GM10266 (cell line): ENCODE data around the gene SETDB1.

Source experiments
- DNase-seq: peaks from one replicate; pipeline ENCODE4 v3.0.0; 2012; ENCODE audit errors: extremely low spot score
- CTCF ChIP-seq: IDR thresholded peaks from 2 replicates; pipeline ENCODE4 v1.5.1; 2012; ENCODE audit warnings: mild to moderate bottlenecking, low read depth; ENCODE audit not compliant: control insufficient read depth, insufficient read depth; ENCODE audit errors: missing control alignments

Gene SETDB1

GRCh38 chr1:150992626-150993025, 66.5 kb downstream of the SETDB1 start:
- no peak for DNase-seq
- TF ChIP-seq CTCF = no peak

- no peak for DNase-seq
- no peak for TF ChIP-seq CTCF
These were observed 68.1 kb downstream of the SETDB1 start for GRCh38 chr1:150994248-150994647.

- DNase-seq = no peak
- TF ChIP-seq CTCF = no peak
These were observed 69.3 kb downstream of the SETDB1 start for GRCh38 chr1:150995460-150995859.

GRCh38 chr1:150995896-150996295, 69.7 kb downstream of the SETDB1 start:
- peak; percentile 74 for TF ChIP-seq CTCF
- DNase-seq = no peak

- DNase-seq = no peak
- no peak for TF ChIP-seq CTCF
These were observed 71.1 kb downstream of the SETDB1 start for GRCh38 chr1:150997126-150997872.

- TF ChIP-seq CTCF = no peak
- DNase-seq = no peak
These were observed 71.8 kb downstream of the SETDB1 start for GRCh38 chr1:150997949-150998348.

GRCh38 chr1:150999051-150999674, 73.0 kb downstream of the SETDB1 start:
- TF ChIP-seq CTCF = no peak
- no peak for DNase-seq
